Nephron progenitor cell (in vitro differentiated cells): Measurements from ENCODE around the gene OOSP2.

Source experiments
- DNase-seq: peaks from one replicate; pipeline ENCODE4 v3.0.0; 2021
- H3K27ac Mint-ChIP-seq: 2 replicates; pipeline ENCODE4 v1.8.0; 2021; ENCODE audit warnings: mild to moderate bottlenecking, moderate library complexity, mixed read lengths
- H3K27me3 Mint-ChIP-seq: 2 replicates; pipeline ENCODE4 v1.8.0; 2021; ENCODE audit warnings: mild to moderate bottlenecking, low read depth, mixed read lengths; ENCODE audit not compliant: poor library complexity
- H3K36me3 Mint-ChIP-seq: 2 replicates; pipeline ENCODE4 v1.8.0; 2021; ENCODE audit warnings: low read depth, mixed read lengths
- H3K4me1 Mint-ChIP-seq: 2 replicates; pipeline ENCODE4 v1.8.0; 2021; ENCODE audit warnings: mixed read lengths
- H3K4me3 Mint-ChIP-seq: 2 replicates; pipeline ENCODE4 v1.8.0; 2021; ENCODE audit warnings: mild to moderate bottlenecking, moderate library complexity, mixed read lengths
- H3K9me3 Mint-ChIP-seq: 2 replicates; pipeline ENCODE4 v1.8.0; 2021; ENCODE audit warnings: mild to moderate bottlenecking, moderate library complexity, mixed read lengths
- CTCF ChIP-seq: fragments of 200-600 bp; sonication (generic); IDR thresholded peaks from 2 replicates; pipeline ENCODE4 v1.5.0; 2021; ENCODE audit warnings: antibody characterized with exemption

The OOSP2 gene

GRCh38 chr11:60085909-60086308 lies 45.7 kb downstream of the OOSP2 start:
- no peak for DNase-seq
- Mint-ChIP-seq H3K36me3 (no peaks in the 10 kb centered on the region), H3K4me3 (no peak overlapping the region), H3K4me1 (no peaks in the 10 kb centered on the region), H3K27me3 (no peaks in the 10 kb centered on the region), H3K27ac (no peak overlapping the region), H3K9me3 (no peaks in the 10 kb centered on the region)
- no peak for TF ChIP-seq CTCF

GRCh38 chr11:60087239-60087638 lies 47.0 kb downstream of the OOSP2 start:
- Mint-ChIP-seq H3K9me3 (no peaks in the 10 kb centered on the region), H3K4me3 (no peak overlapping the region), H3K36me3 (no peaks in the 10 kb centered on the region), H3K27ac (no peak overlapping the region), H3K4me1 (no peaks in the 10 kb centered on the region), H3K27me3 (no peaks in the 10 kb centered on the region)
- DNase-seq = no peak
- no peak for TF ChIP-seq CTCF

DNA sequence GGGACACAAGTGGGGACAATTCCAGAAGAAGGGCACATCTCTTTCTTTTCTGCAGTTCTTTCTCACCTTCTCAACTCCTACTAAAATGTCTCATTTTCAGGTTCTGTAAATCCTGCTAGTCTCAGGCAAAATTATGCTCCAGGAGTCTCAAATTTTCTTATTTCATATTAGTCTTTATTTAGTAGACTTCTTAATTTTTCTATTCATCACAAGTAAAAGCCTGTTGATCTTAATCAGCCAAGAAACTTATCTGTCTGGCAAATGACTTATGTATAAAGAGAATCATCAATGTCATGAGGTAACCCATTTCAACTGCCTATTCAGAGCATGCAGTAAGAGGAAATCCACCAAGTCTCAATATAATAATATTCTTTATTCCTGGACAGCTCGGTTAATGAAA lies 48.2 kb downstream of the OOSP2 start, which contains the start of gene MS4A2:
MS4A2 (plus strand) TSS at position 301 of the 400 bp plus-strand sequence. CDS start 102 bp downstream, outside the sequence.
- Mint-ChIP-seq H3K4me3 (no peak within 1 kb of the TSS), H3K36me3 (no peaks in the 10 kb centered on the region), H3K27ac (no peak within 1 kb of the TSS), H3K27me3 (no peaks in the 10 kb centered on the region), H3K9me3 (no peaks in the 10 kb centered on the region), H3K4me1 (no peaks in the 10 kb centered on the region)
- TF ChIP-seq CTCF = no peak
- no peak for DNase-seq

DNA sequence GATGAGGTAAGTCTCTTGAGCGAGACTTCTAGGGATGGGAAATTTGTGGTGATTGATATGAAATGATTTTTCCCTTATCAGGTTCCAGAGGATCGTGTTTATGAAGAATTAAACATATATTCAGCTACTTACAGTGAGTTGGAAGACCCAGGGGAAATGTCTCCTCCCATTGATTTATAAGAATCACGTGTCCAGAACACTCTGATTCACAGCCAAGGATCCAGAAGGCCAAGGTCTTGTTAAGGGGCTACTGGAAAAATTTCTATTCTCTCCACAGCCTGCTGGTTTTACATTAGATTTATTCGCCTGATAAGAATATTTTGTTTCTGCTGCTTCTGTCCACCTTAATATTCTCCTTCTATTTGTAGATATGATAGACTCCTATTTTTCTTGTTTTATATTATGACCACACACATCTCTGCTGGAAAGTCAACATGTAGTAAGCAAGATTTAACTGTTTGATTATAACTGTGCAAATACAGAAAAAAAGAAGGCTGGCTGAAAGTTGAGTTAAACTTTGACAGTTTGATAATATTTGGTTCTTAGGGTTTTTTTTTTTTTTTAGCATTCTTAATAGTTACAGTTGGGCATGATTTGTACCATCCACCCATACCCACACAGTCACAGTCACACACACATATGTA lies 55.4 kb downstream of the OOSP2 start:
- Mint-ChIP-seq H3K9me3 (no peaks in the 10 kb centered on the region), H3K4me3 (no peak overlapping the region), H3K27me3 (peaks cover 3% of the 10 kb centered on the region), H3K4me1 (no peaks in the 10 kb centered on the region), H3K36me3 (no peaks in the 10 kb centered on the region), H3K27ac (no peak overlapping the region)
- no peak for DNase-seq
- TF ChIP-seq CTCF = no peak

DNA sequence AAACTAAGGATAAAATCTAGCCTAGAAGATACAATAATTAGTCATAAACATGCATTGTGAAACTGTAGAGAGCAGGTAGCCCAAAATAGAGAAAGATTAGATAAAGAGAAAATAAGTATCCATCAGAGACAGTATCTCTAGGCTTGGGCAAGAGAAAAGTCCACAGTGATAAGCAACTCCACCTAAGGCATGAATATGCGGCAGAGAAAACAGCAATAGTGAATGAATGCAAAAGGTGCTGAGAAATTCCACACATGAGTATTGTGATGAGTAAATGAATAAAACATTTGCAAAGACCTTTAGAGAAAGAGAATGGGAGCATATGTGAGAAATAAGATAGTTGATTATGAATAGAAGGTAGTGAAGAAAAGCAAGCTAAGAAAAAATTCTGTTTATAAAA lies 57.0 kb downstream of the OOSP2 start:
- DNase-seq = no peak
- peaks cover 3% of the 10 kb centered on the region for H3K27me3 Mint-ChIP-seq
- no peaks in the 10 kb centered on the region for H3K36me3 Mint-ChIP-seq
- H3K4me3 Mint-ChIP-seq = no peak overlapping the region
- H3K27ac Mint-ChIP-seq = no peak overlapping the region
- H3K4me1 Mint-ChIP-seq = no peaks in the 10 kb centered on the region
- H3K9me3 Mint-ChIP-seq = no peaks in the 10 kb centered on the region
- TF ChIP-seq CTCF = no peak
